ENCODE results near the gene PLCH1.
"Not testable (repeated sequence)": the region's sequence is repeated elsewhere in the genome, so short reads cannot be mapped to it uniquely, and the experiment has no call there.

Gene PLCH1

GRCh38 chr3:155617346-155617925, 127.4 kb downstream of the PLCH1 start:
- Histone ChIP-seq H3K27ac (ENCODE audit: low read length, poor library complexity, severe bottlenecking) (no peak overlapping the region), H2AK5ac (ENCODE audit: low read length, severe bottlenecking) (no peak overlapping the region), H3K4me1 (ENCODE audit: control insufficient read depth, insufficient read depth, low read depth, low read length) (no peaks in the 10 kb centered on the region), H2BK12ac (ENCODE audit: low read length in 2 of 2) (no peak overlapping the region), H3K14ac (ENCODE audit: low read length in 2 of 2) (no peak overlapping the region), H2BK15ac (ENCODE audit: low read depth, poor library complexity, severe bottlenecking) (no peak overlapping the region), H3K4me3 (ENCODE audit: insufficient read depth in 1 of 2, low read depth in 1 of 2, low read length in 2 of 2) (no peak overlapping the region), H3K79me1 (replicated peaks; ENCODE audit: low read length, poor library complexity, severe bottlenecking) (no peaks in the 10 kb centered on the region), H3K27me3 (ENCODE audit: control insufficient read depth in 1 of 2, insufficient read depth in 1 of 2, low read length in 2 of 2) (no peaks in the 10 kb centered on the region), H3K4ac (ENCODE audit: low read depth in 1 of 2, low read length in 2 of 2) (no peak overlapping the region), H3K36me3 (ENCODE audit: control insufficient read depth in 1 of 2, insufficient read depth in 2 of 2, low read depth in 1 of 2, low read length in 2 of 2) (no peaks in the 10 kb centered on the region), H2BK120ac (ENCODE audit: low read depth, low read length) (no peak overlapping the region), H3K4me2 (ENCODE audit: low read length, poor library complexity, severe bottlenecking) (no peak overlapping the region), H3K18ac (ENCODE audit: low read depth in 1 of 2, low read length in 2 of 2) (no peak overlapping the region), H4K91ac (ENCODE audit: low read length) (no peak overlapping the region), H2BK5ac (ENCODE audit: low read depth, low read length, poor library complexity, severe bottlenecking) (no peak overlapping the region), H3K9ac (ENCODE audit: low read length) (no peak overlapping the region), H2AFZ (ENCODE audit: low read depth, low read length) (no peak overlapping the region), H3K9me3 (ENCODE audit: control insufficient read depth, low read length) (peaks cover 15% of the 10 kb centered on the region), H4K8ac (ENCODE audit: low read length) (no peak overlapping the region), H3K23ac (ENCODE audit: low read length in 2 of 2) (no peak overlapping the region)
- no peak for DNase-seq
- no CpG with 5 or more reads among the region's 1 CpG for WGBS

GRCh38 chr3:155615141-155615540, 129.7 kb downstream of the PLCH1 start:
- H3K9ac ChIP-seq (ENCODE audit: low read length); H3K4me2 ChIP-seq (ENCODE audit: low read length, poor library complexity, severe bottlenecking): not testable (repeated sequence)
- WGBS, result 100% methylated on average over 1 of the region's 1 CpG

GRCh38 chr3:155614410-155614809, 130.5 kb downstream of the PLCH1 start:
- H3K9ac ChIP-seq (ENCODE audit: low read length); H4K8ac ChIP-seq (ENCODE audit: low read length); H3K27me3 ChIP-seq (ENCODE audit: control insufficient read depth in 1 of 2, insufficient read depth in 1 of 2, low read length in 2 of 2); H2BK5ac ChIP-seq (ENCODE audit: low read depth, low read length, poor library complexity, severe bottlenecking); H3K18ac ChIP-seq (ENCODE audit: low read depth in 1 of 2, low read length in 2 of 2); H3K4me3 ChIP-seq (ENCODE audit: insufficient read depth in 1 of 2, low read depth in 1 of 2, low read length in 2 of 2); H3K23ac ChIP-seq (ENCODE audit: low read length in 2 of 2); H3K14ac ChIP-seq (ENCODE audit: low read length in 2 of 2); H3K4me1 ChIP-seq (ENCODE audit: control insufficient read depth, insufficient read depth, low read depth, low read length); H3K4ac ChIP-seq (ENCODE audit: low read depth in 1 of 2, low read length in 2 of 2); H4K91ac ChIP-seq (ENCODE audit: low read length); H2BK120ac ChIP-seq (ENCODE audit: low read depth, low read length); H2AK5ac ChIP-seq (ENCODE audit: low read length, severe bottlenecking); H2BK12ac ChIP-seq (ENCODE audit: low read length in 2 of 2); H3K79me1 ChIP-seq (replicated peaks; ENCODE audit: low read length, poor library complexity, severe bottlenecking); H3K4me2 ChIP-seq (ENCODE audit: low read length, poor library complexity, severe bottlenecking); H2BK15ac ChIP-seq (ENCODE audit: low read depth, poor library complexity, severe bottlenecking); H2AFZ ChIP-seq (ENCODE audit: low read depth, low read length); H3K27ac ChIP-seq (ENCODE audit: low read length, poor library complexity, severe bottlenecking); DNase-seq; H3K36me3 ChIP-seq (ENCODE audit: control insufficient read depth in 1 of 2, insufficient read depth in 2 of 2, low read depth in 1 of 2, low read length in 2 of 2): not testable (repeated sequence)
- peaks cover 15% of the 10 kb centered on the region for H3K9me3 ChIP-seq (ENCODE audit: control insufficient read depth, low read length)

More at GRCh38 chr3:155615141-155615540, 129.7 kb downstream of the PLCH1 start:
- not testable (repeated sequence) for H3K79me1 ChIP-seq (replicated peaks; ENCODE audit: low read length, poor library complexity, severe bottlenecking); H2BK15ac ChIP-seq (ENCODE audit: low read depth, poor library complexity, severe bottlenecking); H4K8ac ChIP-seq (ENCODE audit: low read length); H3K18ac ChIP-seq (ENCODE audit: low read depth in 1 of 2, low read length in 2 of 2); H3K4me3 ChIP-seq (ENCODE audit: insufficient read depth in 1 of 2, low read depth in 1 of 2, low read length in 2 of 2); H3K23ac ChIP-seq (ENCODE audit: low read length in 2 of 2); H3K4ac ChIP-seq (ENCODE audit: low read depth in 1 of 2, low read length in 2 of 2); H3K4me1 ChIP-seq (ENCODE audit: control insufficient read depth, insufficient read depth, low read depth, low read length); H3K27me3 ChIP-seq (ENCODE audit: control insufficient read depth in 1 of 2, insufficient read depth in 1 of 2, low read length in 2 of 2); H2BK5ac ChIP-seq (ENCODE audit: low read depth, low read length, poor library complexity, severe bottlenecking); H2BK12ac ChIP-seq (ENCODE audit: low read length in 2 of 2); H2AK5ac ChIP-seq (ENCODE audit: low read length, severe bottlenecking); H3K14ac ChIP-seq (ENCODE audit: low read length in 2 of 2); H3K36me3 ChIP-seq (ENCODE audit: control insufficient read depth in 1 of 2, insufficient read depth in 2 of 2, low read depth in 1 of 2, low read length in 2 of 2); H4K91ac ChIP-seq (ENCODE audit: low read length); H2BK120ac ChIP-seq (ENCODE audit: low read depth, low read length); H3K27ac ChIP-seq (ENCODE audit: low read length, poor library complexity, severe bottlenecking); H2AFZ ChIP-seq (ENCODE audit: low read depth, low read length); DNase-seq
- H3K9me3 ChIP-seq (ENCODE audit: control insufficient read depth, low read length), result peaks cover 15% of the 10 kb centered on the region

- no peak overlapping the region for H3K18ac ChIP-seq (ENCODE audit: low read depth in 1 of 2, low read length in 2 of 2)
- DNase-seq, result no peak
Observed at GRCh38 chr3:155611456-155611855, 133.4 kb downstream of the PLCH1 start.

More at GRCh38 chr3:155611456-155611855, 133.4 kb downstream of the PLCH1 start:
- no peak overlapping the region for H3K27ac ChIP-seq (ENCODE audit: low read length, poor library complexity, severe bottlenecking)
- H3K14ac ChIP-seq (ENCODE audit: low read length in 2 of 2), result no peak overlapping the region
- no peak overlapping the region for H3K4me2 ChIP-seq (ENCODE audit: low read length, poor library complexity, severe bottlenecking)
- H3K27me3 ChIP-seq (ENCODE audit: control insufficient read depth in 1 of 2, insufficient read depth in 1 of 2, low read length in 2 of 2), result no peaks in the 10 kb centered on the region
- peaks cover 7% of the 10 kb centered on the region for H3K9me3 ChIP-seq (ENCODE audit: control insufficient read depth, low read length)
- no peak overlapping the region for H3K4ac ChIP-seq (ENCODE audit: low read depth in 1 of 2, low read length in 2 of 2)
- no peak overlapping the region for H4K91ac ChIP-seq (ENCODE audit: low read length)
- no peak overlapping the region for H2BK120ac ChIP-seq (ENCODE audit: low read depth, low read length)
- H2BK15ac ChIP-seq (ENCODE audit: low read depth, poor library complexity, severe bottlenecking), result no peak overlapping the region
- no peak overlapping the region for H2BK5ac ChIP-seq (ENCODE audit: low read depth, low read length, poor library complexity, severe bottlenecking)
- no peak overlapping the region for H2AFZ ChIP-seq (ENCODE audit: low read depth, low read length)
- no peak overlapping the region for H3K9ac ChIP-seq (ENCODE audit: low read length)
- H2BK12ac ChIP-seq (ENCODE audit: low read length in 2 of 2), result no peak overlapping the region
- H3K4me3 ChIP-seq (ENCODE audit: insufficient read depth in 1 of 2, low read depth in 1 of 2, low read length in 2 of 2), result no peak overlapping the region
- H3K23ac ChIP-seq (ENCODE audit: low read length in 2 of 2), result no peak overlapping the region
- H3K79me1 ChIP-seq (replicated peaks; ENCODE audit: low read length, poor library complexity, severe bottlenecking), result no peaks in the 10 kb centered on the region
- no peak overlapping the region for H4K8ac ChIP-seq (ENCODE audit: low read length)
- no peak overlapping the region for H2AK5ac ChIP-seq (ENCODE audit: low read length, severe bottlenecking)
- no peaks in the 10 kb centered on the region for H3K36me3 ChIP-seq (ENCODE audit: control insufficient read depth in 1 of 2, insufficient read depth in 2 of 2, low read depth in 1 of 2, low read length in 2 of 2)
- no peaks in the 10 kb centered on the region for H3K4me1 ChIP-seq (ENCODE audit: control insufficient read depth, insufficient read depth, low read depth, low read length)
